Measurements from ENCODE around the gene TCERG1L.
"Not testable (repeated sequence)": the region's sequence is repeated elsewhere in the genome, so short reads cannot be mapped to it uniquely, and the experiment has no call there.

TCERG1L gene

DNA sequence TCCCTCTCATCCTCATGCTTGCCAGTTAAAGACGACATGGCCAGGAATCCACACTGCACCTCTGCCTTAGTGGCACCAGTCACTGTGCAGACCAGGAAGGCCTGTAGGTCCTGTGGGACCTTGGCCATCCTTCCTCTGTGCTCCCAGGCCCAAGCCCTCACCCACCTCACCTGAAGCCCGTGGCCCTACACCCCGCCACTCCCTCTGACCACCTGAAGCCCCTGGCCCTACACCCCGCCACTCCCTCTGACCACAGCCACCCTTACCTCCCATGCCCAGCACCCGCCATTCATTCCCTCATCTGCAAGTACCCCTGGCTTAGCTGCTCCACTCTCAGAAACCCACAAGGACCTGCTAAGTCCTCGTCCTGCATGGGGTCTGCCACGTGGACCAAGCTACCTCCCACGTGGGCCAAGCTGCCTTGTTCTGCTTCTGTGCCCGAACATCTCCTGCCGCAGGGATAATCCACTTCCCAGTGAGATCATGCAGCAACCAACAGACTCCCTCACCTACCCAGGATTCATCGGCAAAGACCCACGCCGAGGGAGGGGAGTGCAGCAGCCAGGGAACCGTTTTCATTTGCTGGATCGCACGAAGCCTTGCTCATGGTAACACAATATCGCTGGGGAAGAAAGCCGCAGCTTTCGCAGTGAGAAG is 151.2 kb downstream of the TCERG1L start:
- DNase-seq: no peak

DNA sequence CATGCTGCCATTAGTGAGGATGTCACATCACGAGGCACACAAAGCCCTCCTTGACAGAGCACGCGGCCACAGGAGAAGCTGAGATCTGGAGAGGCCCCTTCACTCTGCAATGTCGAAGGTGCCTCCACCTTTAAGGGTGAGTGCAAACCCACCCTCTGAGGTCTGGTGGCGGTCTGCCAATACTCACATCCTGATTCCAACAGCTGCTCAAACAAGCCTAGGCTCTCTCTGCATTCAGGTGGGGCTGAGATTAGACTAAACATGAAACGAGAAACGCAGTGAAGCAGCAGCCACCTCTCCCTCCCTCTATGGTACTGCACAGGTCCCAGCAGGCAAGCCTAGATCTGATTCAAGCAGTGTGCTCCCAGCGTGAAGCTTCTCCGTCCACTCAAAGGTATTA is 151.8 kb downstream of the TCERG1L start:
- DNase-seq: no peak

DNA sequence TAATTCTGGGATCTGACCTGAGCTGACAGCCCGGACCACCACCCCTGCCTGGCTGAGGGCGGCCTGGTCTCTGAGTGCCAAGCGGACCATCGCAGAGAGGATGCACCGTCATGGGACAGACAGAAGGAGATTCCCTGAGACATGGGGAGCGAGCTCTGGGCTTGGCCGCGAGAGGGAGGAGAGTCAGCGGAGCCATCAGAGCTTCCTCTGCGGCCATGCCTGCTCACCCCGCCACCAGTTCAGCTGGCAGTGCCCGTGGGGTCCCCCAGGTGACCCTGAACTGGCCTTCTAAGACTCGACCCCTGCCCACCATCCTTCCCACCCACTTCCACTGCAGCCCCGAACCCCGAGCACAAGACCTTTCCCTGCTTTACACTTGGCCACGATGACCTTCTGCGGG is 152.8 kb downstream of the TCERG1L start:
- no peak for DNase-seq

DNA sequence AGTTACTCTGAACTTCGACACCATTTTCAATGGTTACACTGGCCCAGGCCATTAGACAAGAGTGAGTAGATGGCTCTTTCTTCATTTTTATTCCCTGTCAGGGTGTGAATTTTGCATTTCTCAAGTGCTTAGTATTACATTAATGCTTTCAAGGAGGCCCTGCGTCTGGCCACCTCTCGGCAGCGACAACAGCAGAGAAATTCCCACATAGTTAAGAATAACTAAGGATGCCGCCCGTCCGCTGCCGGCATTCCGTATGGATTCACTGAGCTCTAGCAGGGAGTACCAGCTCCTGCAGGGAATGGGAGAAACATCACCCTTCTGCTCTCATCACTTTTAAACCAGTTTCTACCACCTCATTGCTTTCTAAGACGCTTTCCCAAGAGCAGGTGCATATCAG is 153.6 kb downstream of the TCERG1L start:
- DNase-seq: no peak

DNA sequence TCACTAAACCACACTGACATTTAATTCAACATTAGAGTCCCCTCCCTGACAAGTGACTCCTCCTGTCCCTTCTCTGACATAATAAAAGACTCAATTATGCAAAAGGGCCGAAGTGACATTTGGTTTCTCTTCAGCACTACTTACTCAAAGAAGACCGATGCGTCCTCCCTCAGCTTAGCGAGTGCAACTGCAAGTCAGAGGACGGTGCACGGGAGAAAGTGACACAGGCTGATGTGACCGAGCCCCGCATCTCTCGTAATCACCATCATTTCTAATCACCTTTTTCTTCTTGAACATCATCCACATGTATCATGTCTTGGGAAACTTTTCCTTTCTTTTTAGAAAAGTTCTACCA is 155.7 kb downstream of the TCERG1L start:
- DNase-seq: no peak

DNA sequence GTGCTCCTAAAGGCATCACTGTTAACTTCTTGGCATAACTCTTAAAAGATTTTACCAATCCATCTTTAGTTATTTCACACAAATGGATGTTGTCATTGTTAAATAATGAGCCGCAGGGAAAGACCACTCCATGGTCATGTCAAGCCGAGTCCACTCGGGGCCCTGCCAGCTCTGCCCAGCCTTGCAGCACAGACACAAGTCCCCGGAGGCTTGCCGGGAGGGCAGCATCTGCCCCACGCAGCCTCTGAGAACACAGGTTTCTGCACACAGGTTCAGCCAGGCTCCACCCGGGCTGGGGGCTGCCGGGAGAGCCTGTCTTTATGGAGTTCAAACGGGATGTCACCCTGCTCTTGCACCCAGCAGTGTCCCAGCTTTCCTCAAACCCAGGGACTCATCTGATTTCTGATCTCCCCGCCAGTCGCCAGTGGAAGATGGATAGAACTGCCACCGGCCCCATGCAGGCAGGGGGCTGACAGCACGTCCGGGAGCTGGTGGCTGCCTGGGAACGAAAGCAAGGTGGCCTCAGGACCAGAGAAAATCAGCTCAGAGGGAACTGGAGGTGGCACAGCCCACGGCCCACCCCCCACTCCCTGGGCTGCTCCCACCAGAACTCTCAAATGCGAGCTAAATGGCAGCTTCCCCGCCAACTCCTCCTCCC is 156.2 kb downstream of the TCERG1L start:
- no peak for DNase-seq

DNA sequence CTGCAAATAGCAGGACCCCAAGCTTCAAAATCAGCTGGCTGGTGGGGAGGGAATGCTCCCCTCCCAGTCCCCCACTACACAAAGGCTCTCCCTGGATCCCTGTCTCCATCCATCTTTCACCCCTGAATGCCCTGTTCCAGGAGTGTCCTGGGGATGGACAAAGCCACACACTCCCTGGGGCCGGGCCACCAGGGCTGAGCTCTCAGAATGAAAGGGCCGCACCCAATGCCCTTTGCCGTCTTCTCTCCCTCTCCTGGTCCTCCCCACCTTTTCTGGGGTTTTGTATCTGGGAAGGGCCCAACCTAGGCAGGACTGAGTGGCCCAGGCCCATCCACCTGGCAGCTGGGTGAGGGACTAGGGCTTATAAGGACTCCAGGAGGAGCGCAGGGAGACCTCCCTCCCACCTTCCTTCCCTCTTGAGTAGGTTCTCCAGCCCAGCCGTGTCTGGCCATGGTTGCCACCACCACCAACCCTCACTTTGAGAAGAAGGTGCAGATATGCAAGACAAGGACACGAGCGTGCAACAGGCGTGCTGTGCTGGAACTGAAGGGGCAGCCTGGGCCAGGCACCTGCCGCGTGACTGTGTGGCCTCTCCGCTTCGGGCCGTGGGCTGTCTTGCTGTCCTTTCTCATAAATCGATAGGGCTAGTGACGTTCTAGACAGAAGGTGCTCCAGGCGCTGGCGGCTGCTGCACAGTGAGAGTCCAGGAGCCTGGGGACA is 157.1 kb downstream of the TCERG1L start:
- DNase-seq: no peak

DNA sequence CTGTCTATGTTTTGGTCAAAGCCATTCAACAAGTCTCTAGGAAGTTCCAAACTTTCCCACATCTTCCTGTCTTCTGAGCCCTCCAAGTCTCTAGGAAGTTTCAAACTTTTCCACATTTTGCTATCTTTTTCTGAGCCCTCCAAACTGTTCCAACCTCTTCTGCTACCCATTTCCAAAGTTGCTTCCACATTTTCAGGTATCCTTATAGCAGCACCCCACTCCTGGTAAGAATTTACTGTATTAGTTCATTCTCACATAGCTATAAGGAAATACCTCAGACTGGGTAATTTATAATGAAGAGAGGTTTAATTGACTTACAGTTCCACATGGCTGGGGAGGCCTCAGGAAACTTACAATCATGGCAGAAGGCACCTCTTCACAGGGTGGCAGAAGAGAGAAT is 159.1 kb downstream of the TCERG1L start:
- DNase-seq: not testable (repeated sequence)

DNA sequence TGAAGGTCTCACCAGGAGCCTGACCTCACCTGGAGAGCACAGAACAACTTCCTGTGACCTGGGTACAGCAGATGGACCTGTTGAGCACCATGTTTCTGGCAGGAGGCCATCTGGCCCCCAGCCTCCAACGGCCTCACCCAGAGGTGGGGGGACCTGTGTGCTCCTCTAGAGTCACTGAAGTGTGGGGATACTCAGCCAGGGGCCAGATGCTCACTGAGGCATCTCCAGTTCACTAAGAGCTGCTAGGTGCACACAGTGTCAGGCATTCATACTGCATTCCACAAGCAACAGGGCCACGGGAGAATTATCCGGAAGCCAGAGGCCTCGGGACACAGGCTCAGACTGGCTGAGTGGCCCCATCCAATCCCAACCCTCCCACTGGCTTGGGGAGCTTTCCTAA is 161.4 kb downstream of the TCERG1L start:
- DNase-seq: no peak

DNA sequence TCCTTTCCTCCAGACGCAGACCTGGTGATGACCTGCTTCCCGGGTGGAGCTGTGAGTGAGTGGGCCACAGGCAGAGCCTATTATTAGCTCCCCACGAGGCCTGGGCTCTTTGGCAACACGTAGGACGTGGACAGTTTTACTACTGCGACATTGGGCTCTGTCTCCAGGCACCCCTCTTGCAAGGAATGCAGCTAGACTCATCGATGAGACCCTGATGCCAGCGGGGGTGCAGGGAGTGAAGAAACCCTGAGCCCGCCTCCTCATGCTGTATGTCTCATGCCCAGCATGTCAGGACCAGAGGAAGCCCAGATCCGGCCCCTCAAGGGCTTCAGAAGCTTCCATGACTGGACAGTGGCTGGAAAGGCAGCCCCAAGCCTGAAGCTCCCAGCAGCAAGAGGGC is 161.9 kb downstream of the TCERG1L start:
- no peak for DNase-seq

DNA sequence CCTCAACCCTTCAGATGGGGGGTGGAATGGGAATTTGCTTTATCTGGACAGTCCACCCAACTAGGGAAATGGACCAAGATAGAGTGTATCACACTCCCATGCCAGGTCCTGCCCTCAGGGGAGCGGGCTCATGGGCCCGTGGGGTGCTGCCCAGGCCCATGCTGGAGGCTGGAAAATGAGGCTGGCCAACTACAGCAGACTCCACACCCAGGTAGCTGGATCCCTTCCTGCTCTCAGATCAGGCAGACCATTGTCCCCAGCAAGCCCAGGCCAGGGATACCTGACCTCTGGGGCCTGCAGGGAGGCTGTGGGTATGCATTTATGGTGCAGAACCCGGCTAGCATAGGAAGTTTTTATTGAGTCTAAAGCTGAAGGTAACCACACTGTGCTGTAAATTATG is 162.4 kb downstream of the TCERG1L start:
- DNase-seq: no peak

DNA sequence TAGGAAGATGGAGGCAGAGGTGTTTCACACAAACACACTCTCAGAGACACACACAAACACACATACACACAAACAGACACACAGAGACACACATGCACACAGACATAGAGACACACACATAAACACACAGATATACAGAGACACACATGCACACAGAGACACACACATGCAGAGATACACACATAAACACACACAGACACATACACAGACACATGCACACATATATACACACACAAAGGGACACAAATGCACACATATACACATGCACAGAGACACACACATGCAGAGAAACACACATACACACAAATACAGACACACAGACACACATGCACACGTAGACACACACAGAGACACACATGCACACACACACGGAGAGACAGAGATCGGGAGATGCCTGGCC is 163.3 kb downstream of the TCERG1L start:
- DNase-seq: no peak

DNA sequence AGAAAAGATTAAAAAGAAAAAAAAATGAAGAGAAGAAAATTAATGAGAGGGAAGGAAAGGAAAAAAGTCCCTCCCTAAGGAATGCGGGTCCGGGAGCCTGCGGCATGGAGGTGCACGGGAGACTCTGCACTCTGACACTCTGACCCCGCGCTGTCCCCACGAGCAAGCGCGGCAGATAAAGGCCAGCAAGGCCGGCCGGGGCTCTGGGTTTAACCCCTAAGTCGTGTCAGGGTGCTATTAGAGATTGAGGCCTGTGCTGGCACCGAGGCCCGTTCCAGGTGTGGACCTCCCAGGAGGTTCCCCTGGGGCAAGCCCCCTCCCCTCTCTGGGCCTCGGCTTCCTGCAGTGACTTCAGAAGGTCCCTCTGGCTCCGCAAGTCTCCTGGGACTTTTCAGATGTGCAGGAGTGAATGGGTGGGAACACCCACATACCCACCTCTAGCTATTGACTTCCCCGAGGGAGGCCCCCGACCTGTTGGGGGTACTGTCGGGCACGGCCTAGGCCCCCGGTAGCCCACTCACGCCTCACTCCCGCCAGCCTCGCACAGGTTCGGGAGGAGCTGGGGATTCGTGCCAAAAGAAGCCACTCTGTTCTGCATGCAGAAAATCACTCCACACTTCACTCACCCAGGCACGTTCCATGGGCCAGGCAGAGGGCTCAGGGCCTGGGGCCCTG is 164.1 kb downstream of the TCERG1L start:
- DNase-seq: no peak

DNA sequence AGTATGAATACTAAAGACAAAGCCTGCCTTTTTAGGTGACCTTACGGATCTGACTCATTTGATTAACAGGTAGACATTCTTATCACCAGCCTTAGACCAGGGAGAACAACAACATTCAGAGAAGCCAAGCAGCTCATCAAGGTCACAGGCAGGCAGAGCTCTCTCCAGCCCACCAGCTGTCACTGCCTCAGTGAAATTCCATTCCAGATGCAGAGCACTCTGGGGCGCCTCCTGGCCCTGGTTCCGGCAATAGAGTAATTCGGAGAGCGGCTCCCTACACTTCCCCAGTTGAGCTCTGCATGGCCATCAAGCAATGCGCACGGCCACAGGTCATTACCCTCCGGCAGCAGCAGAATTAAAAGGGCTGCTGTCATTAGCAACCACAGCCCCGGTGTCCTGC is 164.7 kb downstream of the TCERG1L start:
- no peak for DNase-seq

DNA sequence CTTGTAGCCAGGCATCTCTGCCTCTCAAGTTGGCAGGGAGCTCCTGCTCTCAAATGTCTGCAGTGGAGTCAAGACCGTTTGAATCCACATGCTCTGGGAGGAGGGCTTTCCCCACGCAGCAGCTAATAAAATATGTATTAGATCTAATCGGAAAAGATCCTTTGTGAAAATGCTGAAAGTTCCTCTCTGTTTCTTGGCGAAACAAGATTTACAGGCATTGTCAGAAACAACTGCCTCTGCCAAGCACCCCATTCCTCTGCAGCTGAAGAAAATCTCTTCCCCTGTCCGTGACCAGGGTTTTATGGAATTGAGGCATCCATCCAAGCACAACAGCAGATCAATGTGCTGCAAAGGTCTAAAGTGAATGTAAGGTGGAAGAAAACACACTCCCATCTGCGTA is 165.8 kb downstream of the TCERG1L start:
- no peak for DNase-seq

DNA sequence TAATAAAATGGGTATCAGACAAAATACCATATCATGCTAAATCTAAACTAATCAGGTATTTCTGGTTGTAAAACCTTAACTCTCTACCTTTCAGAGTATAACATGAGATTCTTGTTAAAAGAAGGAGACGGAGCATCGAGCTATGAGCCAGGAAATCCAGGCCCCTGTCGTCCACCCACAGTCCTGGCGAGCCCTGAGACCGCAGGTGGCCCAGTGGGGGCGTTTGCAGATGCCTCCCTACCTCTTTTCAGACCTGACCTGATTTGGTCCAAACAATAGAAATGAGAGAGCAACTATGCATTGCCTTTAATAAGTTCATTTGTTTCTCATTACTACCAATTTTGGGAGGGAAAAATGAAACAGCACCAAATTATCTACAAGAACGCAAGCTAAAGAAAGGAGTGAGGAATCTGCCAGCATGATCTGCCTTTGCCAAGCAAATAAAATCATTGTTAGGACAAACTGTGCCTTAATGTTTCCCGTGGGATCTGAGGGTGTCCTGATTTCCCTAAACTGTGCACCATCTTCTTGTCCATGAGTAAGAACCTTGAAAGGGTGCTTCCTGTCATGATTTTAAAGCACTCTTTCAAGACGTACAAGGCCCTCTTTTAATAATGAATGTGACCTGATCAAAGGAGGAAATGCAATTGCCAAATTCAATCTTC is 166.7 kb downstream of the TCERG1L start:
- DNase-seq: no peak

DNA sequence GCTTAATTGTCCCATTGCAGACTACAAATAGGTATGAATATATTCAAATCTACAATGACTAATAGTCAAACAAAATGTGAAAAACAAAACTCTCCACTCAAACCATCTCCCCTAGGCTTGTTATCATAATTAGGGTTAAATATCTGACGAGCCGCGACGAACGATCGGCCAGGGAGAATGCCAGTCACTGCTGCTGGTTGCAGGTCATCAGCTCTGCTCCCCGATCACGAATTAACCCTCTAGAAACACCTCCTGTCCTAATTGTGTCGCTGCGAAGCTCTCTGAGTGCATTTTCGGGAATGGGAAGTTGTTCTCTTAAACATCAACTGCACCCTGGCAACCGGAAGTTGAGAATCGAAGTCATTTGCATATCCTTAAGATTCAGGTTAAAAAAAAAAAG is 167.3 kb downstream of the TCERG1L start:
- no peak for DNase-seq

DNA sequence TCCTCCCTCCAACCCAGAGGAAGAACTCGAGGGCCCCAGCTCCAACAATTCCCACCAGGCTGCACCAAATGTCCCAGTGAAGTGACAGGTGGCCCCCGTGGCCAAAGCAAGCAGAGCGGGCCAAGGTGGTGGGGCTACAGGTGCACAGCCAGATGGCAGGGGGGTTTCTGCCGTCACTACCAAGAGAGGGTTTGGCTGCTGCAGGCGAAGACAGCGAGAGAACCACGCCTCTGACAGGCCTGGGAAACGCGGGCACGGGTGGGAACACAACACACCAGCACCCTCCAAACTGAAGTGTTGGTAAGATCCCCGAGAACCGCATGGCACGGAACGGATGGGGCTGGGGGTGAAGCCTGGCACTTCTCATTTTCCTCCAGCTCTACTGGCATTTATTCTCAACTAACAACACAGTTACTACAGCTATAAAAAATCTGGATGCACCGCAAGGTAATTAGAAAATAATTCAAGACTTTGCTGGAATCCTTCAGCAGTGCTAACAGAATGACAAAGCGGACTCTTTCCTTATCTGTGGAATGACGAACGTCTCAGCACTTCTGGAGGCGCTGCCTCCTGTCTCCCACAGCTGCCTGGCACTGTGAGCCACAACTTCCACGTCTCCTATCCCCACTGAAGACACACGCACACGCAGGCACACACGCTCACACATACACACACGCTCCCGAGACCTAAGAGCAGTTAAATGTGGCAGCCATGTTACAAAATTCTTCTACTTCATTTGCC is 167.9 kb downstream of the TCERG1L start:
- no peak for DNase-seq

DNA sequence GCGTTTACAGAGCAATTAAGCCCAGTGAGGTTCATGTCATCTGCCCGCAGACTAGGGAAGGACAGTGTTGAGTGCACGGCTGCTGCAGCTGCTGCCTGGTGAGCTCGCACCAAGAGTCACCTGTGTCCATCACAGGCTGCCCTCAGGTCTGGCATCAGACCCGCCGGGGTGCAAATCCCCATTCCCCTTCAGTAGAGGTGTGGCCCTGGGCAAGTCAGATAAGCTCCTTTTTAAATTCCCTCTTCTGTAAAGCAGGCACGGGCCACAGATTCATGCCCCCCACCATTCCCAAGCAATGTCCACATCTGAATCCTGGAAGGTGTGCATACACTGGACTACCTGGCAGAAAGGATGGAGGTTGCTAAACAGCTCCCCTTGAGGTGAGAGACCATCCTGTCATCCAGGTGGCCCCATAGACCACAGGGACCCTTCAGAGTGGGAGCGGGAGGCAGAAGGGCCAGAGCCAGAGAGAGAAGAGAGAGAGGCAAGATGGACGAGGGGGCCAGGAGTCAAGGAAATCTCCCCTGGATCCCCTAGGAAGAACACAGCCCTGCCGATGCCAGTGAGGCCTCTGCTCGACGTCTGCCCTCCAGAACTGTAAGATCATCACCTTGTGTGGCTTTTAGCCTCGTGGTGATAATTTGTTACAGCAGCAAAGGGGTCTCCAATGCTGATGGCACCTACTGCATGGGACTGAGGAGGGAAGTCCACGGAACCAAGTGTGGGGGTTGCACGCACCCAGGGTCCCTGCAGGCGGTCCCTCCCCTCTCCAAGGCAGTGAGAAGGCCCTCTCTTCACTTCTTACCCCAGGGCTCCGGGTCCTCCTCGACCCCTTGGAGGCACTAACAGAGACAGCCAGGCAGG is 168.8 kb downstream of the TCERG1L start:
- no peak for DNase-seq

DNA sequence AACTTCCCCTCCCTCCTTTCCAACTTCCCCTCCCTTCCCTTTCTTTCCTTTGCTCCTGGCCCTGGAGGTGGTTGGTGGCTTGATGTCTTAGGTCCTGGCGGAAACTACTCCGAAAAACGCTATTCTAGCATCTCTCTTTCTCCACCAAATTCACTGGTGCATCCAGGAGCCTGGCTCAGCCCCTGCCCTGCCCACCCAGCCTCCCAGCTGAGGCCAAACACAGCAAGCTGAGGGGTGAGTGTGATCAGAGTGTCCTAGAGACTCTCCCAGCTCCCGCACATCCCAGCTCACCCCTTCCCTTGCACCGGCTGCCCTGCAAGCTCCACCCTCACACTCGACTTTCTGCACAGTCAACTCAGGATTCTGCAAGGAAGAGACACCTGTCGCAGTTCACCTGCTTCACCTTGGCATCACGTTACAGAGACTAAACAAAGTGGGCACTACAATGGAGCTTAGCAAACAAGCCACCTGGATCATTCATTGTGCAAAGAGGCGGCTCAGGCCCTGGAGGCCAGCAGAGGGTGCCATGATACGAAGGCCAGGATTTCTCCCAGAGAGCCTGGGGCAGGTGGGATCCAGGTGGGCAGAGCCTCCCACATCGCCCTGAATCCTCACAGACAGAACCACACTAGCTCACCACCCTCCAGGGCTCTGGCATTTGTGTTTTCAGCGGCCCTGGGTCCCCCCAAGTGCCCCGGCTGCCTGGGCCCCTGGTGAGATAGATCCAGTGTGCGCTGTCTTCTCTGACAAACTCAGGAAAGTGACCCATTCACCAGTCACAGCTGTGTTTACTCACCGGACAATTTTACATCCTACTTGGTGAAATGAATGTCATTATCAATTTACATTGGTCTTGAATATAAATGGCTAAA is 169.6 kb downstream of the TCERG1L start:
- no peak for DNase-seq

DNA sequence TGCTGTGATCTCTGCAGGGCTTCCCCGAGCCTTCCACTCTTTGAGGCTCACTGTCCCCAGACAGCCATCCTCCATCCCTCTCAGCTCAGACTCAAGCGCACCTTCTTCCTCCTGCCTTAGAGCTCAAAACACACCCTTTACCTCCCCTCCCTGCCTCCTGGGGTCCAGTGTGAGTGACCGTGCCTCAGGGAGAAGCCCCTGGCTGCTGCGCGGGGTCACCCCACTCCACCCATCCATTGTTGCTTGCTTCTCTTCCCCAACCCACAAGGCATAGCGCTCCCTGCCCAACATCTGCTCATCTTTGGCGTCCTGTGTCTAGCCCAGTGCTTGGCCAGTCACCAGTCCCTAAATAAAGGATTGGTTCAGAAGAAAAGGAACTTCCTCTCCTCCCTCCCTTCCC is 170.3 kb downstream of the TCERG1L start:
- DNase-seq: no peak
